GM21723 (cell line): ENCODE data around the gene OSBPL10.
"Not testable (repeated sequence)": the region's sequence is repeated elsewhere in the genome, so short reads cannot be mapped to it uniquely, and the experiment has no call there.

Experiments
- ATAC-seq: cut with Tn5 transposase; IDR thresholded peaks from one replicate; pipeline ENCODE4 v1.9.1; 2021; ENCODE audit warnings: mild to moderate bottlenecking, moderate library complexity; ENCODE audit not compliant: unreplicated experiment

OSBPL10 gene

GRCh38 chr3:31783851-31784250 lies 197.2 kb downstream of the OSBPL10 start:
- not testable (repeated sequence) for ATAC-seq

DNA sequence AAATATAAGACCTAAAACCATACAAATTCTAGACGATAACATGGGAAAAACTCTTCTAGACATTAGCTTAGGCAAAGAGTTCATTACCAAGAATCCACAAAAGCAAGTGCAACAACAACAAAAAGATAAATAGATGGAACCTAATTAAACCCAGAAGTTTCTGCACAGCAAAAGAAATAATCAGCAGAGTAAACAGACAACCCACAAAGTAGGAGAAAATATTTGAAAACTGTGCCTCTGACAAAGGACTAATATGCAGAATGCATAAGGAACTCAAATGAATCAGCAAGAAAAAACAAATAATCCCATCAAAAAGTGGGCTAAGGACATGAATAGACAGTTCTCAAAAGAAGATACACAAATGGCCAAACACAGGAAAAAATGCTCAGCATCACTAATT lies 198.8 kb downstream of the OSBPL10 start:
- ATAC-seq, result not testable (repeated sequence)

DNA sequence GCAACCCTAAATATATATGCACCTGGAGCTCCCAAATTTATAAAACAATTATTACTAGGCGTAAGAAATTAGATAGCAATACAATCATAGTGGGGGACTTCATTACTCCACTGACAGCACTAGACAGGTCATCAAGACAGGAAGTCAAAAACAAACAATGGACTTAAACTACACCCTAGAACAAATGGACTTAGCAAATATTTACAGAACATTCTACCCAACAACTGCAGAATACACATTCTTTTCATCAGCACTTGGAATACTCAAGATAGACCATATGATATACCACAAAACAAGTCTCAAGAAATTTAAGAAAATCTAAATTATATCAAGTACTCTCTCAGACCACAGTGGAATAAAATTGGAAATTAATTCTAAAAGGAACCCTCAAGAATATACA lies 201.5 kb downstream of the OSBPL10 start:
- no peak for ATAC-seq

- no peak for ATAC-seq
Measured at GRCh38 chr3:31777887-31778286, 203.2 kb downstream of the OSBPL10 start.

DNA sequence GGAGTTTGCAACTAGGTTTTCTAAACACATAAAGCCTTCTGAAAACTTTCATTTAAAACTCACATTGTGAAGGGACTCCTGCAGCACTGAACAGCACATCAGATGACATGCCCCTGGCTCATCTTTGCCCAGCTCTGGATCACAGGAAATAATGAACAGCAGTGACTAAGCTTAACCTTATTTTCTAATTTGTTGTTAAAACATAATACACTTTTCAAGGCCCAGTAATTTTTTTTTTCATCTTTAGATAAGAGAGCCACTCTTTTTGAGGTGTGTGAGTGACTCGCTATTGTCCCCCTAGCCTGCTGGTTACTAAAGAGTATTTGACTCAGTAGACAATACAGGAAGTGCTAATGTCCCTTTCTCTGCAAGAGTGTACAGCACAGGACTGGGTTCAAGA lies 204.0 kb downstream of the OSBPL10 start:
- no peak for ATAC-seq

DNA sequence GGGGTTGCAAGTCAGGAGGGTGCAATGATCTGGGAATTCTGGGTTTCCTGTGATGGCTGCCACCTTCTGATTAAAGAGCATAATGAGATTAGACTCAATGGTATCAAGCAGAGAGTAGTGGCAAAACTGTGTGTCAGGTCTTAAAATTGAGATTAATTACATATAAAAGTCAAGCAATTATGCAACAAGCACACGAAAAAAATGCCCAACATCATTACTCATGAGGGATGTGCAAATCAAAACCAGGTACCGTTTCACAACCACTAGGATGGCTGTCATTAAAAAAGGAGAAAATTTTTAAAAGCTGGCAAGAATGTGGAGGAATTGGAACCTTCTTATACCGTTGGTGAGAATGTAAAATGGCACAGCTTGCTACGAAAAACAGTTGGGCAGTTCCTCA lies 205.0 kb downstream of the OSBPL10 start:
- ATAC-seq, result no peak

GRCh38 chr3:31775383-31775782 lies 205.7 kb downstream of the OSBPL10 start:
- no peak for ATAC-seq

- ATAC-seq, result no peak
Measured at GRCh38 chr3:31772758-31773473, 208.1 kb downstream of the OSBPL10 start.

DNA sequence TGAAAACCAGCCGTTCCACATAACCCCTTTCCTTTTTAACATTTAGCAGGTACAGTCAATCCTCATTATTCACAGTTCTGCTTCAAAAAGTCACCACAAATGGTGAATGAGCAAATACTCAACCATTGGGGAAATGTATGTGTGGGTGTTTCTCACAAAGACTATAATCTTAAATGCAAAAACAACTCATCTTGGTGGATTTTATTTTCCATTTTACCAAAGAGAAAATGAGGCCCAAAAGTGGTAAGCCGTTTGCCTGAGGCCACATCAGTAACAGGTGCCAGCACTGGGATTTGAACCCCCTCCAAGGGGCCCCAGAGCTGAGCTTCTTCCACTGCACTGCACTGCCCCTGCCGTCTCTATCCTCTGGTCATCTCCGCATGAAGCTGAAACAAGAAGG lies 208.8 kb downstream of the OSBPL10 start:
- ATAC-seq, result no peak

DNA sequence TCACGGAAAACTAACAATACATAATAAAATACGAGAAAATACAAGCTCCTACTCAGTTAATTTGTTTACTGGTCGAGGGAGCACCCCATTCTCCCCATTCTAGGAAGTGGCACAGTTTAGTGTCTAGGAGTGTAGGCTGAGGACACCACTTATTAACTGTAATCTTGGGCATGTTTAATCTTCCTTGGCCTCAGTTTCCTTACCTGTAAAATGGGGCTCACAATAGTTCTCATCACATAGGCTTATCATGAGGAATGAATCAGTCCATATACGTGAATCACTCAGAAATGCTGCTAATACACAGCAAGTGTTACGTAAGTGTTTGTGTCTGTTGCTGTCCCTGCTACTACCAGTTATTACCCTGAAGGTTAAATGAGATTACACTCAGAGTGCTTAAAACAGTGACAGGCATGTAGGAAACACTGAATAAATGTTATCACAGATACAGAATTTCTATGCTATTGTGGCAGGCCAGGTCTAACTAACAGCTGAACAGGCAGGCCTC lies 210.2 kb downstream of the OSBPL10 start:
- ATAC-seq, result no peak

DNA sequence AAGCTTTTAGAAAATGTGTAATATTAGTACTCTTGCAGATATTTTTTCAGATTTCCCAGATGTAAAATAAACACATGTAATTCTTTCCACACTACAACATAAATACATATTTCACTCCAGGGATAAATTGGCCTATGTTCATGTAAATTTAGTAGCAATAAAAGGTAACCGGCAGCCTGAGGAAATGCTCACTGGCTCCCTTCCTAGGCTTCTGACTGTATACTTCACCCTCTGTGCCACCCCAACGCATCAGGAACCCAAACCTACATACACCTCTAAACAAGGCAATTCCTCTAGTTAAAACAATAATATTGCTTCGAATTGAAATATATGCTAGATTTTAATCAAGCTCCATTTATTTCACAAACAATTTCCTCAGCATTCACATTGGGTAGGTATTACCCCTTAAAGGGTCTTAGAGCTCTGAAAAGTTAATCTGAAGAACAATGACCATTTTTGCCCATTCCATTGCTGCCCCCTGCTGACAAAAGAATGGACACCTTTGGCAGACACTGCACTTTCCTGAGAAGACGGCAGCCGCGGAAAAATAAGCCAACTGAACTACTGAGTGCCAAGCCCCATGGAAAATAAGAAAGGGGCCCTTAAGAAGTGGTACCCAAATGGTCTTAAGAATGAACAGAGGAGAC lies 212.5 kb downstream of the OSBPL10 start:
- ATAC-seq, result no peak

GRCh38 chr3:31767920-31768319 lies 213.1 kb downstream of the OSBPL10 start:
- no peak for ATAC-seq

DNA sequence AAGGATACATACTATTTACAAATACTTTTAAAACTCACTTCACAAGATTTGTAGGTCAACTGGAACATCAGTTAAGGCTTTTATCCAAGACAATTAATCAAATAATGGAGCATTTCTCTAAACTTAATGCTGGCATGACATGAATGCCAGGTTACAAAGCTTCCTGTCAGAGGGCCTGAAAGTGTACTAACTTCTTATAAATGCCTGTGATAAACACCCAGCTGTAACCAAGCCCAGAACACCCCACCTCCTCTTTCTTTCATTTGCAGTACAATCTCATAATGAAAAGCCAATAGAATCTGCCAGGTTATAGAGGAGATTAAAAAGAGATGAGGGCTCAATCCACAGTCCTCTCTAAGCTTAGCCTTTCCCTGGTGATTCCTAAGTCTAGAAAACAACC lies 214.4 kb downstream of the OSBPL10 start:
- ATAC-seq, result no peak

DNA sequence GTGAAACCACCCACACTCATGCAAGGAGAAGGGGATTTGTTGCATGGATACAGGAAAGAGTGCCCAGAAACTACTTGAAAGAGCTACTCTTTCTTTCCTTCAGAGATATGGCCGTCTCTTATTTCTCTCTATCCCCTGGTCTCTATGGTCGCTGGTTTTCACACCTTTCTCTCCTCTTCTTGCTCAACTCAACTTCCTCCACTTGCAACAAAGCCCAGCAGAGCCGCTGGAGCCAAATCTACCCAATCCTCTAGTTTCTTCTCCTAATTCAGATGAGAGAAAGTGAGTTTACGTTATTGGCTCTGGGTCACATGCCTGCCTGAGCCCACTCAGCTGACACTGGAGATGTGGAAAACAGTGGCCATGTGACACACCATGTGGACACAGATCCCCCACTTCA lies 215.2 kb downstream of the OSBPL10 start:
- ATAC-seq, result no peak

GRCh38 chr3:31763731-31764130 lies 217.3 kb downstream of the OSBPL10 start:
- ATAC-seq, result no peak

- no peak for ATAC-seq
Measured at GRCh38 chr3:31762888-31763351, 218.1 kb downstream of the OSBPL10 start.

DNA sequence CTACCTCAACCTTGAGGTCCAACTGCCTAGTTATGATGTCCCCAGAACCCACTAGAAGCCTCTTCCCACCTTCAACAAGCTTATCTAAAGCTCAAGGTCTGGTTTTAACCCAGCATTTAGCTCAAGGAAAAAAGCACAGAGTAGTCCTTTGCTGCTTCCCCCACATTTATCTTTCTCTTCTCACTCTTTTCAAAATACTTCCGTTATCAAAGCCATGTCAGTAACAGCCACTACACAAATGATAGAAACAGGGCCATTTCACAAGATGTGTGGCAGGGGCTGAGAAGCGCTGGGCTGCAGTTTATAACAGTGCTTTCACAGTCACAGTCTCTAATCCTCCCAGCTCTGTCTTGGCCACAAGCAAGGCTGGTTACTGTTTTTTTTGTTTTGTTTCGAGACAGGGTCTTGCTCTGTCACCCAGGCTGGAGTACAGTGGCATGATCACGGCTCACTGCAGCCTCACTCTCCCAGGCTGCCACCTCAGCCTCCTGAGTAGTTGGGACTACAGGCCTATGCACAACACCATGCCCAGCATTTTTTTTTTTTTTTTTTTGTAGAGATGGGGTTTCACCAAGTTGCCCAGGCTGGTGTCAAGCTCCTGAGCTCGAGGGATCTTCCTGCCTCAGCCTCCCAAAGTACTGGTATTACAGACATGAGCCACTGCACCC lies 218.8 kb downstream of the OSBPL10 start:
- no peak for ATAC-seq

DNA sequence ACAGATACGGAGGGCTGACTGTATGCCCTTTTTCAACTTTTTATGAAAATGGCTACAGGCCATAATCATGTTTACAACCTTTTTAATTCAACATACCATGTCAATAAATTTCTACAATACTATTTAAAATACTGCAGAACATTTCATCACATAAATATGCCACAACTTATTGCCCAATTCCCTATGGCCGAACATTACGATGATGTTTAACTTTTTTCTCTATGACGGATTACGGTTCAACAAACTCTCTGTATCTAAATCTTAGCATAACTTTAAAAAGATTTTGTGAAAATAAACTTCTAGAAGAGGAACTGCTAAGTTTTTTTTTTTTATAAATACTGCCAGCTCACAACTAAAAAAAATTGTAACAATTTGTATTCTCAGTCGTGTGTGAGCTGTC lies 220.4 kb downstream of the OSBPL10 start:
- no peak for ATAC-seq

GRCh38 chr3:31758322-31758965 lies 222.6 kb downstream of the OSBPL10 start:
- ATAC-seq, result no peak

GRCh38 chr3:31755926-31756658 lies 225.0 kb downstream of the OSBPL10 start:
- ATAC-seq, result no peak
